Activated CD4-positive, alpha-beta T cell treated with anti-CD3 and anti-CD28 coated beads, Interleukin-2, amount 50 U/mL, for 24 hours (primary cell): ENCODE measurements around the gene ITPKB.
"Not testable (repeated sequence)": the region's sequence is repeated elsewhere in the genome, so short reads cannot be mapped to it uniquely, and the experiment has no call there.

Source experiments
- DNase-seq, 2 donors: peaks; one replicate each; pipeline ENCODE4 v3.0.0-alpha.2; 2020; ENCODE audit warnings: low read depth in 1 of 2, low spot score in 1 of 2

Gene ITPKB

GRCh38 chr1:226605318-226605950, 133.6 kb downstream of the ITPKB start:
- DNase-seq = no peak

- DNase-seq = no peak
These were observed 134.3 kb downstream of the ITPKB start for GRCh38 chr1:226604560-226605317.

- DNase-seq = no peak
These were observed 135.1 kb downstream of the ITPKB start for GRCh38 chr1:226603858-226604559.

- no peak for DNase-seq
These were observed 135.8 kb downstream of the ITPKB start for GRCh38 chr1:226603022-226603857.

- DNase-seq = no peak
These were observed 136.7 kb downstream of the ITPKB start for GRCh38 chr1:226602186-226603021.

- DNase-seq = no peak
These were observed 137.6 kb downstream of the ITPKB start for GRCh38 chr1:226601456-226601855.

GRCh38 chr1:226600254-226600653, 138.8 kb downstream of the ITPKB start:
- no peak for DNase-seq

- no peak for DNase-seq
These were observed 139.3 kb downstream of the ITPKB start for GRCh38 chr1:226599636-226600238.

GRCh38 chr1:226598955-226599354, 140.1 kb downstream of the ITPKB start:
- DNase-seq = not testable (repeated sequence)

- no peak for DNase-seq
These were observed 140.6 kb downstream of the ITPKB start for GRCh38 chr1:226598455-226598849.

GRCh38 chr1:226597616-226598454, 141.2 kb downstream of the ITPKB start:
- DNase-seq = no peak

GRCh38 chr1:226596531-226597165, 142.4 kb downstream of the ITPKB start:
- DNase-seq = no peak

- DNase-seq = no peak
These were observed 145.5 kb downstream of the ITPKB start for GRCh38 chr1:226593541-226593940.

- no peak for DNase-seq
These were observed 148.5 kb downstream of the ITPKB start for GRCh38 chr1:226590614-226591013.

GRCh38 chr1:226589008-226589733, 149.9 kb downstream of the ITPKB start:
- no peak for DNase-seq

- no peak for DNase-seq
These were observed 150.6 kb downstream of the ITPKB start for GRCh38 chr1:226588484-226588883.

- DNase-seq = no peak
These were observed 152.2 kb downstream of the ITPKB start for GRCh38 chr1:226586650-226587422.
